GM23338 (cell line): ENCODE results near the gene BICRA. TPM values are rescaled to one million over a fixed set of nuclear protein-coding genes. Genes with fewer than 3 reads are reported as not detected.

Source experiments
- ATAC-seq: fragments of 200-7000 bp; cut with Tn5 transposase; 3 replicates; pipeline ENCODE4 v1.9.1; 2020
- DNase-seq: peaks from one replicate; pipeline ENCODE4 v3.0.0-alpha.2; 2015; ENCODE audit warnings: low spot score
- H2AFZ ChIP-seq: fragments of 200-600 bp; sonication (generic); 2 replicates; pipeline ENCODE4 v1.8.0; 2016; ENCODE audit warnings: antibody characterized with exemption, mild to moderate bottlenecking, moderate library complexity
- H3F3A ChIP-seq: fragments of 200-600 bp; sonication (generic); replicated peaks from 2 replicates; pipeline ENCODE4 v1.8.0; 2017; ENCODE audit warnings: antibody characterized with exemption, mixed run types, low read depth
- H3K27ac ChIP-seq: fragments of 200-600 bp; sonication (generic); 2 replicates; pipeline ENCODE4 v1.6.1; 2016; ENCODE audit warnings: low read depth
- H3K27me3 ChIP-seq: fragments of 200-600 bp; sonication (generic); 2 replicates; pipeline ENCODE4 v1.8.0; 2016; ENCODE audit warnings: mild to moderate bottlenecking, mixed run types, moderate library complexity; ENCODE audit not compliant: insufficient read depth
- H3K36me3 ChIP-seq: fragments of 200-600 bp; sonication (generic); 2 replicates; pipeline ENCODE4 v1.8.0; 2016; ENCODE audit warnings: mild to moderate bottlenecking; ENCODE audit not compliant: insufficient read depth
- H3K4me1 ChIP-seq: fragments of 200-600 bp; sonication (generic); 2 replicates; pipeline ENCODE4 v1.8.0; 2016; ENCODE audit warnings: mild to moderate bottlenecking, moderate library complexity; ENCODE audit not compliant: insufficient read depth
- H3K4me2 ChIP-seq: fragments of 200-600 bp; sonication (generic); 2 replicates; pipeline ENCODE4 v1.7.1; 2017; ENCODE audit warnings: mixed run types
- H3K4me3 ChIP-seq: fragments of 200-600 bp; sonication (generic); 2 replicates; pipeline ENCODE4 v1.6.1; 2016; ENCODE audit warnings: mixed run types
- H3K79me2 ChIP-seq: fragments of 200-600 bp; sonication (generic); replicated peaks from 2 replicates; pipeline ENCODE4 v1.8.0; 2017; ENCODE audit warnings: mild to moderate bottlenecking; ENCODE audit not compliant: insufficient read depth
- H3K9me2 ChIP-seq: fragments of 200-600 bp; sonication (generic); 2 replicates; pipeline ENCODE4 v1.8.0; 2017; ENCODE audit not compliant: insufficient read depth
- H4K20me1 ChIP-seq: fragments of 200-600 bp; sonication (generic); replicated peaks from 2 replicates; pipeline ENCODE4 v1.8.0; 2017; ENCODE audit warnings: mild to moderate bottlenecking; ENCODE audit not compliant: insufficient read depth
- H3K27ac Mint-ChIP-seq: 2 replicates; pipeline ENCODE4 v1.8.0; 2020; ENCODE audit warnings: inconsistent platforms, mild to moderate bottlenecking, moderate library complexity, mixed read lengths
- H3K27me3 Mint-ChIP-seq: 3 replicates; pipeline ENCODE4 v1.8.0; 2022; ENCODE audit warnings: low read depth, mild to moderate bottlenecking, moderate library complexity, mixed read lengths, inconsistent platforms; ENCODE audit not compliant: insufficient read depth, poor library complexity
- H3K36me3 Mint-ChIP-seq: 3 replicates; pipeline ENCODE4 v1.8.0; 2021; ENCODE audit warnings: low read depth, mild to moderate bottlenecking, inconsistent platforms, moderate library complexity, mixed read lengths
- H3K4me1 Mint-ChIP-seq: 3 replicates; pipeline ENCODE4 v1.8.0; 2020; ENCODE audit warnings: mild to moderate bottlenecking, inconsistent platforms, mixed read lengths
- H3K4me3 Mint-ChIP-seq: 3 replicates; pipeline ENCODE4 v1.8.0; 2021; ENCODE audit warnings: moderate library complexity, mild to moderate bottlenecking, inconsistent platforms, mixed read lengths
- H3K9me3 Mint-ChIP-seq: 3 replicates; pipeline ENCODE4 v1.8.0; 2020; ENCODE audit warnings: moderate library complexity, mild to moderate bottlenecking, inconsistent platforms, mixed read lengths
- CREB1 ChIP-seq: fragments of 250-450 bp; sonication (Bioruptor Pico); IDR thresholded peaks from 2 replicates; pipeline ENCODE4 v1.5.0; 2020; ENCODE audit warnings: low read depth, mild to moderate bottlenecking, moderate library complexity
- EZH2 ChIP-seq: fragments of 200-600 bp; sonication (generic); IDR thresholded peaks from one replicate; pipeline ENCODE4 v1.8.0; 2017; ENCODE audit warnings: antibody characterized with exemption, mild to moderate bottlenecking, low read depth; ENCODE audit not compliant: unreplicated experiment
- EZH2phosphoT487 ChIP-seq: fragments of 200-600 bp; sonication (generic); IDR thresholded peaks from one replicate; pipeline ENCODE4 v1.8.1; 2018; ENCODE audit warnings: antibody characterized with exemption; ENCODE audit not compliant: unreplicated experiment
- JUNB ChIP-seq: IDR thresholded peaks from one replicate; pipeline ENCODE4 v1.6.1; 2016; ENCODE audit warnings: antibody characterized with exemption; ENCODE audit not compliant: unreplicated experiment
- NANOG ChIP-seq: IDR thresholded peaks from 2 replicates; pipeline ENCODE4 v1.6.1; 2016; ENCODE audit warnings: antibody characterized with exemption, borderline replicate concordance
- POLR2AphosphoS5 ChIP-seq: IDR thresholded peaks from 2 replicates; pipeline ENCODE4 v1.6.1; 2016; ENCODE audit warnings: antibody characterized with exemption, low read depth
- STAT1 ChIP-seq: IDR thresholded peaks from one replicate; pipeline ENCODE4 v1.6.1; 2016; ENCODE audit warnings: antibody characterized with exemption; ENCODE audit not compliant: unreplicated experiment
- ZNF114 ChIP-seq: fragments of 250-450 bp; sonication (Bioruptor Pico); IDR thresholded peaks from 2 replicates; pipeline ENCODE4 v1.5.0; 2020; ENCODE audit warnings: mild to moderate bottlenecking, moderate library complexity
- ZNF331 ChIP-seq: fragments of 250-450 bp; sonication (Bioruptor Pico); IDR thresholded peaks from 2 replicates; pipeline ENCODE4 v1.5.0; 2020; ENCODE audit warnings: low read depth, mild to moderate bottlenecking, moderate library complexity
- ZNF462 ChIP-seq: fragments of 250-450 bp; sonication (Bioruptor Pico); IDR thresholded peaks from 2 replicates; pipeline ENCODE4 v1.5.0; 2020; ENCODE audit warnings: mild to moderate bottlenecking, moderate library complexity
- polyA plus RNA-seq: library from polyadenylated mRNA; unstranded; fragments of >200 nt; fragmentation: Nextera tagmentation; extraction: Ambion mirVana; gene quantifications from 2 replicates; pipeline ENCODE4 v1.2.1, GENCODE V29; 2016
- total RNA-seq: library from RNA; depleted of rRNA; stranded (reverse); fragments of >200 nt; shearing (Covaris generic); gene quantifications from 2 replicates; pipeline ENCODE4 v1.2.3, GENCODE V29; 2014
- TF ChIP-seq, protein P1 (sequence below), 2 experiments: fragments of 200-600 bp in 1 of 2; sonication (generic) in 1 of 2; conservative IDR thresholded peaks; 2 replicates each; pipeline versions ENCODE4 v1.5.1 to v1.6.1; 2016 to 2017; ENCODE audit warnings: antibody characterized with exemption in 2 of 2, low read depth in 2 of 2, mild to moderate bottlenecking in 2 of 2, moderate library complexity in 1 of 2
- TF ChIP-seq, protein P2 (sequence below): IDR thresholded peaks from one replicate; pipeline ENCODE4 v1.6.1; 2018; ENCODE audit warnings: antibody characterized with exemption; ENCODE audit not compliant: unreplicated experiment
- TF ChIP-seq, protein P3 (sequence below): IDR thresholded peaks from 2 replicates; pipeline ENCODE4 v1.6.1; 2016; ENCODE audit warnings: antibody characterized with exemption

The BICRA gene
- total and polyA plus RNA-seq, 2 experiments from 2014 or later, result 7.0 to 37.7 TPM

DNA sequence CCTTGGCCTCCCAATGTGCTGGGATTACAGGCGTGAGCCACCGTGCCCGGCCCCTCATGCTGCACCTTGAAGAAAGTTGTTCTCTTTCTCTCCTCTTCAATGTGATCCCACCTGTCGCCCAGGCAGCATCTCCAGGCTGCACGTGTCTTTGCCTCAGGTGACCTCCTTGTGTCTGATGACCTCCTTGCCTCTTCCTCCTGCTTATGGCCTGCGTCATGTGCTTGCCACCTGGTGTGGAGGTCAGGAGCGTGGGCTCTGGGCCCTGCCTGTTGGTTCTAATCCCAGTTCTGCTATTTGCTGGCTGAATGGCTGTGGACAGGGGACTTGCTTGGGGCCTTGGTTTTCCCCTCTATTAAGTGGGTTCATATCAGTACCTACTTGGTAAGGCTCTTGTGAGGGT lies 6.3 kb downstream of the BICRA start:
- no peak overlapping the region; the same call in 2 of the 3 replicates for H3K4me3 Mint-ChIP-seq
- H3K4me2 ChIP-seq, result no peak overlapping the region
- 0 out of 2 replicates have a peak overlapping the region, but pooled peaks have one; percentile 19 for H3K27ac ChIP-seq
- H2AFZ ChIP-seq, result no peak overlapping the region
- H4K20me1 ChIP-seq, result peaks cover 16% of the 10 kb centered on the region
- no peaks in the 10 kb centered on the region for H3K9me3 Mint-ChIP-seq
- H3K79me2 ChIP-seq, result peaks cover 95% of the 10 kb centered on the region
- no peaks in the 10 kb centered on the region for H3K36me3 ChIP-seq
- H3K4me1 Mint-ChIP-seq, result peaks cover 71% of the 10 kb centered on the region
- no peak for DNase-seq
- peaks cover 14% of the 10 kb centered on the region for H3K36me3 Mint-ChIP-seq
- no peak for ATAC-seq
- peaks cover 76% of the 10 kb centered on the region for H3K4me1 ChIP-seq
- H3F3A ChIP-seq, result peaks cover 37% of the 10 kb centered on the region
- no peaks in the 10 kb centered on the region for H3K27me3 ChIP-seq
- H3K27ac Mint-ChIP-seq, result peak overlapping the region; percentile 75
- H3K4me3 ChIP-seq, result no peak overlapping the region
- H3K27me3 Mint-ChIP-seq, result peaks cover 14% of the 10 kb centered on the region
- TF ChIP-seq, protein P1, sequence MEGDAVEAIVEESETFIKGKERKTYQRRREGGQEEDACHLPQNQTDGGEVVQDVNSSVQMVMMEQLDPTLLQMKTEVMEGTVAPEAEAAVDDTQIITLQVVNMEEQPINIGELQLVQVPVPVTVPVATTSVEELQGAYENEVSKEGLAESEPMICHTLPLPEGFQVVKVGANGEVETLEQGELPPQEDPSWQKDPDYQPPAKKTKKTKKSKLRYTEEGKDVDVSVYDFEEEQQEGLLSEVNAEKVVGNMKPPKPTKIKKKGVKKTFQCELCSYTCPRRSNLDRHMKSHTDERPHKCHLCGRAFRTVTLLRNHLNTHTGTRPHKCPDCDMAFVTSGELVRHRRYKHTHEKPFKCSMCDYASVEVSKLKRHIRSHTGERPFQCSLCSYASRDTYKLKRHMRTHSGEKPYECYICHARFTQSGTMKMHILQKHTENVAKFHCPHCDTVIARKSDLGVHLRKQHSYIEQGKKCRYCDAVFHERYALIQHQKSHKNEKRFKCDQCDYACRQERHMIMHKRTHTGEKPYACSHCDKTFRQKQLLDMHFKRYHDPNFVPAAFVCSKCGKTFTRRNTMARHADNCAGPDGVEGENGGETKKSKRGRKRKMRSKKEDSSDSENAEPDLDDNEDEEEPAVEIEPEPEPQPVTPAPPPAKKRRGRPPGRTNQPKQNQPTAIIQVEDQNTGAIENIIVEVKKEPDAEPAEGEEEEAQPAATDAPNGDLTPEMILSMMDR (conservative IDR thresholded peaks at IDR 0.05; ENCODE audit: low read depth in 2 of 2), result no peak
- TF ChIP-seq, protein P2, sequence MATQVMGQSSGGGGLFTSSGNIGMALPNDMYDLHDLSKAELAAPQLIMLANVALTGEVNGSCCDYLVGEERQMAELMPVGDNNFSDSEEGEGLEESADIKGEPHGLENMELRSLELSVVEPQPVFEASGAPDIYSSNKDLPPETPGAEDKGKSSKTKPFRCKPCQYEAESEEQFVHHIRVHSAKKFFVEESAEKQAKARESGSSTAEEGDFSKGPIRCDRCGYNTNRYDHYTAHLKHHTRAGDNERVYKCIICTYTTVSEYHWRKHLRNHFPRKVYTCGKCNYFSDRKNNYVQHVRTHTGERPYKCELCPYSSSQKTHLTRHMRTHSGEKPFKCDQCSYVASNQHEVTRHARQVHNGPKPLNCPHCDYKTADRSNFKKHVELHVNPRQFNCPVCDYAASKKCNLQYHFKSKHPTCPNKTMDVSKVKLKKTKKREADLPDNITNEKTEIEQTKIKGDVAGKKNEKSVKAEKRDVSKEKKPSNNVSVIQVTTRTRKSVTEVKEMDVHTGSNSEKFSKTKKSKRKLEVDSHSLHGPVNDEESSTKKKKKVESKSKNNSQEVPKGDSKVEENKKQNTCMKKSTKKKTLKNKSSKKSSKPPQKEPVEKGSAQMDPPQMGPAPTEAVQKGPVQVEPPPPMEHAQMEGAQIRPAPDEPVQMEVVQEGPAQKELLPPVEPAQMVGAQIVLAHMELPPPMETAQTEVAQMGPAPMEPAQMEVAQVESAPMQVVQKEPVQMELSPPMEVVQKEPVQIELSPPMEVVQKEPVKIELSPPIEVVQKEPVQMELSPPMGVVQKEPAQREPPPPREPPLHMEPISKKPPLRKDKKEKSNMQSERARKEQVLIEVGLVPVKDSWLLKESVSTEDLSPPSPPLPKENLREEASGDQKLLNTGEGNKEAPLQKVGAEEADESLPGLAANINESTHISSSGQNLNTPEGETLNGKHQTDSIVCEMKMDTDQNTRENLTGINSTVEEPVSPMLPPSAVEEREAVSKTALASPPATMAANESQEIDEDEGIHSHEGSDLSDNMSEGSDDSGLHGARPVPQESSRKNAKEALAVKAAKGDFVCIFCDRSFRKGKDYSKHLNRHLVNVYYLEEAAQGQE, result no peak
- TF ChIP-seq ZNF331 (CRISPR knock-in tag) (no peak), ZNF114 (CRISPR knock-in tag) (no peak), STAT1 (no peak), JUNB (no peak), EZH2 (no peak), ZNF462 (CRISPR knock-in tag) (no peak), CREB1 (CRISPR knock-in tag) (no peak), POLR2AphosphoS5 (no peak), NANOG (no peak), EZH2phosphoT487 (no peak)
- TF ChIP-seq, protein P3, sequence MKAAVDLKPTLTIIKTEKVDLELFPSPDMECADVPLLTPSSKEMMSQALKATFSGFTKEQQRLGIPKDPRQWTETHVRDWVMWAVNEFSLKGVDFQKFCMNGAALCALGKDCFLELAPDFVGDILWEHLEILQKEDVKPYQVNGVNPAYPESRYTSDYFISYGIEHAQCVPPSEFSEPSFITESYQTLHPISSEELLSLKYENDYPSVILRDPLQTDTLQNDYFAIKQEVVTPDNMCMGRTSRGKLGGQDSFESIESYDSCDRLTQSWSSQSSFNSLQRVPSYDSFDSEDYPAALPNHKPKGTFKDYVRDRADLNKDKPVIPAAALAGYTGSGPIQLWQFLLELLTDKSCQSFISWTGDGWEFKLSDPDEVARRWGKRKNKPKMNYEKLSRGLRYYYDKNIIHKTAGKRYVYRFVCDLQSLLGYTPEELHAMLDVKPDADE, result no peak
- H3K9me2 ChIP-seq, result no peaks in the 10 kb centered on the region
